Coronary artery (tissue), 2 donors: ENCODE measurements around the gene NUCKS1.
"Not testable (repeated sequence)": the region's sequence is repeated elsewhere in the genome, so short reads cannot be mapped to it uniquely, and the experiment has no call there.

Source experiments
- DNase-seq: peaks from one replicate; pipeline ENCODE4 v3.0.0-alpha.2; 2017; ENCODE audit warnings: low spot score
- H3K27ac ChIP-seq, 2 donors: fragments of 200-600 bp; sonication (generic); one replicate each; pipeline ENCODE4 v1.5.1; 2016 to 2019
- H3K4me3 ChIP-seq: fragments of 200-600 bp; sonication (generic); 2 replicates; pipeline ENCODE4 v1.5.1; 2016; ENCODE audit warnings: mild to moderate bottlenecking, moderate library complexity
- TF ChIP-seq, protein P1 (sequence below): fragments of 200-600 bp; sonication (generic); IDR thresholded peaks from one replicate; pipeline ENCODE4 v1.5.1; 2019; ENCODE audit warnings: antibody characterized with exemption

The NUCKS1 gene

DNA sequence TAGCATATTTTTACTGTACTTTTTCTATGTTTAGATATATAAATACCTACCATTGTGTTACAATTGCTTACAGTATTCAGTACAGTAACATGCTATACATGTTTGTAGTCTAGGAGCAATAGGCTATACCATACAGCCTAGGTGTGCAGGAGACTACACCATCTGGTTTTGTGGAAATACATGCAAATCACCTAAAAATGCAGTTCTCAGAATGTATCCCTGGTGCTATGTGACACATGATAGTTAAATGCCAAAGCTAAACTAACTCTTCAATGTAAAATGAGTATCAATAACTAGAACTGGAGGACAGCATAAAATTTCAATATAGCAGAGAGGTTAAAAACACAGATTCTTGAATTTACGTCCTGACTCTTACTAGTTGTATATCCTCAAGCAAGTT is 14.8 kb downstream of the NUCKS1 start:
- no peak overlapping the region for H3K27ac ChIP-seq
- DNase-seq, result no peak

DNA sequence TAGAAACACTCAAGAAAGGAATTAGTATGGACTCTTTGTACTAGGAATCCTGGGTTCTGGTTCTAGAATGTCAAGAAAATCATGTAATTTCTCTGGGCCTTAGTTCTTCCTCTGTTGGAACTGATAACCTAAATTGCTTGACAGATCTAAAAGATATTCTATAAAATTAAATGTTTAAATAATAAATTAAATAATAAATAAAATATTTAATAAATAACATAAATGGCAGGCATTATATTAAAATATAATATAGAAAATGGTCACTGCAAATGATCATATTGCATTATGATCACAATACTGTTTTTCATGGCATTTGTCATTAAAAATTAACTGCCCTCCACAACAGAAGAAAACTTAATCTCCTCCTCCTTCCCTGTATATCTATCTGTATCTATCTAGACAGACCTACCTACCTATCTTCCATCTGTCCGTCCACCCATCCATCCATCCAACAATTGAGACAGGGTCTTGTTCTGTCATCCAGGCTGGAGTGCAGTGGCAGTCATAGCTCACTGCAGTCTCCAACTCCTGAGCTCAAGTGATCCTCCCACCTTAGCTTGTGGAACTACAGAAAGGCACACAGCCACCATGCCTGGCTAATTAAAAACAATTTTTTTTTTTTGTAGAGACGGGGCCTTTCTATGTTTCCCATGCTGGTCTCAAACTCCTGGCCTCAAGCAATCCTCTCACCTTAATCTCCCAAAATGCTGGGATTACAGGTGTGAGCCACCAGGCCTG is 16.4 kb downstream of the NUCKS1 start:
- Histone ChIP-seq H3K27ac (no peak overlapping the region), H3K4me3 (no peak overlapping the region)
- no peak for DNase-seq
- TF ChIP-seq, protein P1, sequence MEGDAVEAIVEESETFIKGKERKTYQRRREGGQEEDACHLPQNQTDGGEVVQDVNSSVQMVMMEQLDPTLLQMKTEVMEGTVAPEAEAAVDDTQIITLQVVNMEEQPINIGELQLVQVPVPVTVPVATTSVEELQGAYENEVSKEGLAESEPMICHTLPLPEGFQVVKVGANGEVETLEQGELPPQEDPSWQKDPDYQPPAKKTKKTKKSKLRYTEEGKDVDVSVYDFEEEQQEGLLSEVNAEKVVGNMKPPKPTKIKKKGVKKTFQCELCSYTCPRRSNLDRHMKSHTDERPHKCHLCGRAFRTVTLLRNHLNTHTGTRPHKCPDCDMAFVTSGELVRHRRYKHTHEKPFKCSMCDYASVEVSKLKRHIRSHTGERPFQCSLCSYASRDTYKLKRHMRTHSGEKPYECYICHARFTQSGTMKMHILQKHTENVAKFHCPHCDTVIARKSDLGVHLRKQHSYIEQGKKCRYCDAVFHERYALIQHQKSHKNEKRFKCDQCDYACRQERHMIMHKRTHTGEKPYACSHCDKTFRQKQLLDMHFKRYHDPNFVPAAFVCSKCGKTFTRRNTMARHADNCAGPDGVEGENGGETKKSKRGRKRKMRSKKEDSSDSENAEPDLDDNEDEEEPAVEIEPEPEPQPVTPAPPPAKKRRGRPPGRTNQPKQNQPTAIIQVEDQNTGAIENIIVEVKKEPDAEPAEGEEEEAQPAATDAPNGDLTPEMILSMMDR, result no peak

More for the DNA sequence above, 14.8 kb downstream of the NUCKS1 start:
- no peak overlapping the region for H3K4me3 ChIP-seq
- TF ChIP-seq, protein P1, result no peak

DNA sequence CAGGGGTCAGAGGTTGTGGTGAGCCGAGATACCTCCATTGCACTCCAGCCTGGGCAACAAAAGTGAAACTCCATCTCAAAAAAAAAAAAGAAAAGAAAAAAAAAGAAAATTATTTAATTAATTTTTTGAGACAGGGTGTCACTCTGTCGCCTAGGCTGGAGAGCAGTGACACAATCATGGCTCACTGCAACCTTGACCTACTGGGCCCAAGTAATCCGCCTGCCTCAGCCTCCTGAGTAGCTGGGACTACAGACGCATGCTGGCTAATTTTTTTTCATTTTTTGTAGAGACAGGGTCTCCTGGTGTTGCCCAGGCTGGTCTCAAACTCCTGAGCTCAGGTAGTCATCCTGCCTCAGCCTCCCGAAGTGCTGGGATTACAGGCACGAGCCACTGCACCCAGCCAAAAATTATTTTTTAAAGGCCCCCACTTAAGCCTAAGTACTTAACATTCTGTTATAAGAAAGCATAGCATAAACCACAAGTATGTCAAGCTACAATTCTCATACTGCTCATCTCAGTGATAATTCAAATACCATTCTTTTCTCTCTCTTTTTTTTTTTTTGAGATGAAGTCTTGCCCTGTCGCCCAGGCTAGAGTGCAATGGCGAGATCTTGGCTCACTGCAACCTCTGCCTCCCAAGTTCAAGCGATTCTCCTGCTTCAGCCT is 19.9 kb downstream of the NUCKS1 start:
- no peak for DNase-seq
- TF ChIP-seq, protein P1, result no peak
- no peak overlapping the region for H3K27ac ChIP-seq
- no peak overlapping the region for H3K4me3 ChIP-seq

DNA sequence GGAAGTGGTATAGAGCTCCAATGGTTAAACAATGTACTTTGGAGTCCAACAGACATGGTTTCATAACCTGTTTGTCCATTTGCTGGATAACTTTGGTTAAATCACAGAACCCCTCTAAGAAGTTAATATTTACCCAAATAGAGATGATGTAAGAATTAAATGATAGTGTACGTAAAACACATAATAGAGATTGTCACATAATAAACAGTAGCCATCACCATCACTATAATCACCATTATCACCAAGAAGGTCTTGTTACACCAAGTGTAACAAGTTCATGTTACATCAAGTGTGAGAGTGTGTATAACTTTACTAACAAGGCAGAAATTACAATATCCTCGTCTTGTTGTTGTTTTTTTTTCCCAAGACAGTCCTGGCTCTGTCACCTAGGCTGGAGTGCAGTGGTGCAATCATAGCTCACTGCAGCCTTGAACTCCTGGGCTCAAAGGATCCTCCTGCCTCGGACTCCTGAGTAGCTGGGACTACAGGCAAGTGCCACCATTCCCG is 23.3 kb downstream of the NUCKS1 start:
- TF ChIP-seq, protein P1, result no peak
- no peak for DNase-seq
- no peak overlapping the region for H3K27ac ChIP-seq
- H3K4me3 ChIP-seq, result no peak overlapping the region

DNA sequence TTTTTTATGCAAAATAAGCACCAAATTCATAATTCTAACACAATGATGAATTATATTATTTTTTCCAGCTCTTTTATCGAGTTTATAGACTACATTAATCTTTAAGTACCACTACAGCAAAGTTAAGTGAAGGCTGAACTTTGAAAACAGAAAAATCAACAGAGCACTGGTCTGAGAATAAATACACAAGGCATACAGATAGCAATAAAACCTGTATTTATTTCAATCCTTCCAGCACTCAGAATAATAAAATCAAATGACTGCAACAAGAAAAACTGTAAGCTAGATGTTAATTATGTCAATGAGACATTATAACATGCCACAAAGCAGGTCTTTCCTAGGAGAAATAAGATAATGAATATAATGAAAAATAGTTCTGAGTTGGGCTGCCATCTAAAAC is 24.5 kb downstream of the NUCKS1 start:
- DNase-seq, result no peak
- no peak overlapping the region for H3K27ac ChIP-seq
- TF ChIP-seq, protein P1, result no peak
- no peak overlapping the region for H3K4me3 ChIP-seq

DNA sequence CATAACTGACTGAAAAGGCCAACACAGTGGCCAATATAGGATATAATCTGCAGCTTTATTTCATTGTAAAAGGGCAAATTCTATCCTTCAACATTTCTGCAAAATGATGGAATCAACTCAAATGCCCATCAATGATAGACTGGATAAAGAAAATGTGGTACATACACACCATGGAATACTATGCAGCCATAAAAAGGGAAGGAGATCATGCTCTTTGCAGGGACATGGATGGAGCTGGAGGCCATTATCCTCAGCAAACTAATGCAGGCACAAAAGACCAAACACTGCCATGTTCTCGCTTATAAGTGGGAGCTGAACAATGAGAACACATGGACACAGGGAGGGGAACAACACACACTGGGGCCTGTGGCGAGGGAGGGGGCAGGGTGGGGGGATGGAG is 29.2 kb downstream of the NUCKS1 start:
- H3K4me3 ChIP-seq, DNase-seq, H3K27ac ChIP-seq: not testable (repeated sequence)

DNA sequence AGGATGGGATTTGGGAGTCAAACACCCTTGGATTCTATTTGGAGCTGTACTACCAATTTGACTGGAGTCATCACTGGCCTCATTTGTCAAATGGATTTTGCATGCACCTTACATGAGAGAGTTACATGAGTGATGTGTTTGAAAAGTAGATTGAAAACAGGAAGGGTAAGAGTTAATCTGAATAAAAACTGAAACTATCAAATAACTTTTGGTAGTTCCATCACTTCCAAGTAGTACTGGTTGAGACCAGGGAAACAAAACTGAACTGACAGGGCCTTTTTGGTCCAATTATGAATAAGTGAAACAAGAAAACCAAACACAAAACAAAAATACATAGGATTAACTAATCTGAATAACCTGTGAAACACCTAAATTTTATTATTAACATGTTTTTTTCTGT is 30.2 kb downstream of the NUCKS1 start:
- TF ChIP-seq, protein P1, result no peak
- no peak for DNase-seq
- Histone ChIP-seq H3K4me3 (no peak overlapping the region), H3K27ac (no peak overlapping the region)
